ENCODE measurements around the gene KAT6B.

KAT6B gene

DNA sequence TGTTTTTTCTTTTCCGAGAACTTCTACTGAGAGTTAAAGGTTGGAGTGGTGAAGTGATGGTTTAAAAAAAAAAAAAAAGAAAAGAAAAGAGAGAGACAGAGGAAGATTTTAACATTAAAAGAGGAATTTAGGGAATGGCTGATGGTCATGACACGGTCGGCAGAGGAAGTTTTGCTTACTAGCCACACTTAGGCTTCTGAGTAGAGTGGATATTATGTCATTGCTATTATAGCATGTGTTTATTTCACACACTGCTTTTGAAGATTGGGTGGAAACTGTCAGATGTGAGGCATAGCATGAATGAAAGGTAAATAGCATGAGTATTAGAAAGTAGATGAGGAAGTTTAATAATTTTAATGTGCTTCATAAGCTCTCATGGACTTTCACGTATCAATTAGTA, 2.5 kb downstream of the KAT6B start:
- Histone ChIP-seq H3K9ac (ENCODE audit: low read depth, low read length) (no peak overlapping the region), H3K36me3 (ENCODE audit: insufficient read depth, low read length) (no peaks in the 10 kb centered on the region), H3K9me3 (ENCODE audit: control insufficient read depth, insufficient read depth, low read length) (no peaks in the 10 kb centered on the region), H3K4me1 (ENCODE audit: insufficient read depth, low read length) (peaks cover 7% of the 10 kb centered on the region; the same call in 1 of the 2 replicates)

DNA sequence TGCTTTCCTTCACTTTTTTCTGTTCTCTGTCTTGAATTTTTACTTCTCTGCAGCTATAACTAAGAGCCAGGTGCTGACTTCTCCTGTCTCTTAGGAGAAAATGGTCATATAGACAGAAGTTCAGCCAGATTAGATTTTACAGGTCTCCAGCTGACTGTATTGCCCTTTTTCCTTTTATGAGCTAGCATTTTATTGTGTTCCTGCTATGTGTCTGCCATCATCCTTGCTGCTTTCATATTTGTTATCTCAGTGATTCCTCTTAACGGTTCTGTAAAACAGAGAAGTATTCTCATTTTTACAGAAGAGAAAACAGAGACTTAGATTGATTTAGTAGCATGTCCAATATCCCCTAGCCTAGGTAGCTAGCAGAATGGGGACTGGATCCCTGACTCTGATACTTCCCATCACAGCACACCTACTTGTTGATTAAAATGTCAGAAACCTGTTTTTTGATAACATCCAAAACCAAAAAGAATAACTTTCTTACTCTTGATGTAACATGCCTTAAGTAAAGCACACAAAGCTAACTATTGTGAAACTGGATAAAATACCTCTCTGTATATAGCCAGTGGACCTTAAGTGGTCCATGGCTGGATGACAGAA, 5.2 kb downstream of the KAT6B start:
- H3K4me1 ChIP-seq (ENCODE audit: insufficient read depth, low read length) = peaks cover 4% of the 10 kb centered on the region; the same call in 1 of the 2 replicates
- no peak overlapping the region for H3K9ac ChIP-seq (ENCODE audit: low read depth, low read length)

DNA sequence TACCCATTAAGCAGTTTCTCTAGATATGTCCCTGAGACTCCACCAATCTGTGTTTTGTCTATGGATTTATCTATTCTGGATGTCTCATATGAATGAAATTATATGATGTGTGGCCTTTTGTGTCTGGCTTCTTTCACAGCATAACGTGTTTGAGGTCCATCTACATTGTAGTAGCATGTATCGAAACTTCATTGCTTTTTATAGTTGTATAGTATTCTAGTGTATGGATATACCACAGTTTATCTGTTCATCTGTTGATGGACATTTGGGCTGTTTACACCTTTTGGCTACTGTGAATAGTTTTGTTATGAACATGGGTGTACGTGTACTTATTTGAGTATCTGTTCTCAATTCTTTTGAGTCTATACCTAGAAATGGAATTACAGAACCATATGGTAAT, 9.6 kb downstream of the KAT6B start:
- H3K9ac ChIP-seq (ENCODE audit: low read depth, low read length) = no peak overlapping the region
- no peaks in the 10 kb centered on the region for H3K9me3 ChIP-seq (ENCODE audit: control insufficient read depth, insufficient read depth, low read length)
- no peaks in the 10 kb centered on the region for H3K4me1 ChIP-seq (ENCODE audit: insufficient read depth, low read length)
- no peaks in the 10 kb centered on the region for H3K36me3 ChIP-seq (ENCODE audit: insufficient read depth, low read length)

More for the DNA sequence above, 5.2 kb downstream of the KAT6B start:
- H3K36me3 ChIP-seq (ENCODE audit: insufficient read depth, low read length) = no peaks in the 10 kb centered on the region
- no peaks in the 10 kb centered on the region for H3K9me3 ChIP-seq (ENCODE audit: control insufficient read depth, insufficient read depth, low read length)

DNA sequence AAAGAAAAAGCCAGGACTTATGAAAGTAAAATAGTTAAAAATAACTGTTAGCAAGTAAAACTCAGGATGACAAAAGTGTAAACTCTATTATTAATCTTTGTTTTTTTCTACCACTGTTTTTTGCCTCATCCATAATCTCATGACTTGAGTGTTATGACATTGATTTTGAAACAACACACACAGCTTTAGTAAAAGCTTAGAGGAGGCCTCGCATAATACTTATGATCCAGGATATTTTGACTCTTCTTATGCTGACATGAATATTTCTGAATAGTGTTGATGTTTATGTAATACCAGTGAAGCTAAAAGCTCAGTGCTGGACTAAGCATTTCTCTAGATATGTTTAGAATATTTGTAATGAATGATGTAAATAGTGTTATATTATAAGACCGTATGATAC, 10.5 kb downstream of the KAT6B start:
- no peak overlapping the region for H3K9ac ChIP-seq (ENCODE audit: low read depth, low read length)
- no peaks in the 10 kb centered on the region for H3K4me1 ChIP-seq (ENCODE audit: insufficient read depth, low read length)
- no peaks in the 10 kb centered on the region for H3K36me3 ChIP-seq (ENCODE audit: insufficient read depth, low read length)
- no peaks in the 10 kb centered on the region for H3K9me3 ChIP-seq (ENCODE audit: control insufficient read depth, insufficient read depth, low read length)

DNA sequence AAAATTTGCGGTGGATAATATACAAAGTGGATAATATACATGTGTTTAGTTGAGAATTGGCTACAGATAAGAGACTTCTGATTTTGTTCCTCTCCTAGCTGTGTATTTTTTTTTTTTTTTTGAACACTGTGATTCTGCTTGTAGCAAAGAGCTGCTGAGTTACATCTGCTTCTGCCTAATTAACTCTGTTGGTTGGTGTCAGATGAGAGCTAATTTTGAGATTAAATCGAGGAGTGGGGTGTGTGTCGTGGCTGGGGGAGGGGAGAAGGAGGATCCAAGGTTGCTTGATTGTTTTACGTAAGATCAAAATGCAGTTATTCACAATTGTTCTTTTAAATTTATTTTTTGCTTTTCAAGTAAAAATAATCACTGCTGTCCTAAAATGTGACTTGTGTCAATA, 11.3 kb downstream of the KAT6B start:
- H3K9me3 ChIP-seq (ENCODE audit: control insufficient read depth, insufficient read depth, low read length) = no peaks in the 10 kb centered on the region
- H3K4me1 ChIP-seq (ENCODE audit: insufficient read depth, low read length) = no peaks in the 10 kb centered on the region
- H3K9ac ChIP-seq (ENCODE audit: low read depth, low read length) = no peak overlapping the region

DNA sequence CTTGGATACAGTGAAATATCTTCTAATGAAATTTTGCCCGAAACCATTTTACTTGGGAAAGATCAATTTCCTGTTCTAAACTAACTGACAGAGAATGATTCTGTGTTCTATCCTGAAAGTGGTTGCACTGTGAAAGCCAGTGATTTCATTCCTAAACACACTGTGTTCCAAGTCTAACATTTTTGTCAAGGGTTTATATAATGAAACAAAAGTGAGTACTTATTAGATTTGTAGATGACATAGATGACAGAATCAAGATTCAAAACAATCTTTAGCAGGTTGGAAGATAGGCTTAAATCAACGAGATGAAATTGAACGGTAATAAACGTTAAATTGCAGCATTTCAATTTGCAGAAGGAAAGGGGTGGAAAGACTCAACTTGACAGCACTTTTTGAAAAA, 13.3 kb downstream of the KAT6B start:
- Histone ChIP-seq H3K36me3 (ENCODE audit: insufficient read depth, low read length) (no peaks in the 10 kb centered on the region; the same call in 1 of the 2 replicates), H3K9ac (ENCODE audit: low read depth, low read length) (no peak overlapping the region), H3K9me3 (ENCODE audit: control insufficient read depth, insufficient read depth, low read length) (no peaks in the 10 kb centered on the region), H3K4me1 (ENCODE audit: insufficient read depth, low read length) (no peaks in the 10 kb centered on the region)

More for the DNA sequence above, 11.3 kb downstream of the KAT6B start:
- H3K36me3 ChIP-seq (ENCODE audit: insufficient read depth, low read length) = no peaks in the 10 kb centered on the region

DNA sequence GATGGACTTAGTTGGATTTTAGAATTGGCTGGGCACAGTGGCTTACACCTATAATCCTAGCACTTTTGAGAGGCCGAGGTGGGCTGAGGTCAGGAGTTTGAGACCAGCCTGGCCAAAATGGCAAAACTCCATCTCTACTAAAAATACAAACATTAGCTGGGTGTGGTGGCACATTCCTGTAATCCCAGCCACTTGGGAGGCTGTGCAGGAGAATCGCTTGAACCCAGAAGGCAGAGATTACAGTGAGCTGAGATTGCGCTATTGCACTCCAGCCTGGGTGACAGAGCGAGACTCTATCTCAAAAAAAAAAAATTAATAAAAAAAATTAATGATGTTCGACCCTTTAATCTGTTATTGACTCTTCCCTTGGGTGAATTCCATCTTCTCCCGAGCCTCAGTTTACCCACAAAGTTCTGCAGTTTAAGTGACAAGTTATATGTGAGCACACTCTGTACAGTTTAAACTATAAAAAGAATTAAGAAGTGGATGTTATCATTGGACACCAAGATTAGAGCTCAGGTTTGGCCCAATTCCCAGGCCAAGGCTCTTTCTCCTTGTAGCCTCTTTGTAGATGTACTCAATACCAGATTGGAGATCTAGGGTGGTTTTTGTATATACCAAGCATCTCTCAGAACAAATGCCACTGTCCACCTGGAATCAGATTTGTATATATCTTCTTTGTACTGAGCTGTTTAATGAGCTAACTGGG, 15.0 kb downstream of the KAT6B start:
- Histone ChIP-seq H3K4me1 (ENCODE audit: insufficient read depth, low read length) (no peaks in the 10 kb centered on the region), H3K9me3 (ENCODE audit: control insufficient read depth, insufficient read depth, low read length) (no peaks in the 10 kb centered on the region), H3K9ac (ENCODE audit: low read depth, low read length) (no peak overlapping the region), H3K36me3 (ENCODE audit: insufficient read depth, low read length) (no peaks in the 10 kb centered on the region; the same call in 1 of the 2 replicates)

DNA sequence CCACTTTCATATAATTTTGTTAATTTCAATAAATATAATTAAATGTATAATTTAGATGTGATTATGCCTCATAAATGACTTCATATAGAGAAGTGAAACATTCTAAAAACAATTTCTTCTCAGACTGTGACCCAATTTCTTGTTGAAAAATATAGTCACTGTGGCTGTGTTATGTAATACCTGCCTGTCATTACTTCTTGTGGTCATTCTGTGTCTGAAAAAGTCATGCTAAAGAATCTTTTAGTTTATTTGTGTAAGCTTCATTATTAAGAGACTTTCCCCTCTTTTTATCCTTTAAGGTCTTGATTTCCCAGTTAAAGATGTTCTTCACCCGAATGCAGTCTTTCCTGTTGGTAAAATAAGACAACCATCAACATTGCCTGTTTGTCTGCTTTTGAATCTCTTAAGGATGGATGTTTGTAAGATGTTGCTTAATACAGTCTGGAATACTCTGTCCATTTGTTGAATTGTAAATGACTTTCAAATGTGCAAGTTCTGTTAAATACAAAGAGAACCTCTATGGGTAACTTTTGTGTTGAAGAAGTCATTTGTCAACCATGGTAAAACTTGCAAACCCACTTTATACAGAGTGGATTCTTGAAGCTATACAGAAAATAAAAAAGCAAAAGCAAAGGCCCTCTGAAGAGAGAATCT, 16.0 kb downstream of the KAT6B start:
- Histone ChIP-seq H3K9me3 (ENCODE audit: control insufficient read depth, insufficient read depth, low read length) (no peaks in the 10 kb centered on the region), H3K36me3 (ENCODE audit: insufficient read depth, low read length) (no peaks in the 10 kb centered on the region; the same call in 1 of the 2 replicates), H3K9ac (ENCODE audit: low read depth, low read length) (no peak overlapping the region), H3K4me1 (ENCODE audit: insufficient read depth, low read length) (no peaks in the 10 kb centered on the region)

DNA sequence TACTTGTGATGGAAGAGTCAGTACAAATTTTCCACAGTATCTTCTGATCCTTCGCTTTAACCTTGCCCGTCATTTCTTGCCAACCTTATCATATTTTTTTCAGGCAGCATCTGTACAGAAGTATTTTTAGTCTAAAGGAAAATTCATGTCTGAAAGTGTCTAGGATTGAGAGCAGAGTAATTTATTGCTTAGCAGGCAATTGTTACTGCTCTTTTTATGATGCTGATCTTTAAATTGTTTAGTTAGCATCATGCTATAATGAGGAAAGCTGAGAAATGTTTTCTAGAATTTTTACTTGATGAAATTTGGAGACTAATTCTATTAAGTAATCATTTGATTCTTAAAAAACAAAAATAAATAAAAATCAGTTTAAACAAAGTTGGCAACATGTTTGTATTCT, 20.6 kb downstream of the KAT6B start:
- H3K36me3 ChIP-seq (ENCODE audit: insufficient read depth, low read length) = no peaks in the 10 kb centered on the region; the same call in 1 of the 2 replicates
- H3K9ac ChIP-seq (ENCODE audit: low read depth, low read length) = no peak overlapping the region
- H3K9me3 ChIP-seq (ENCODE audit: control insufficient read depth, insufficient read depth, low read length) = no peaks in the 10 kb centered on the region
- H3K4me1 ChIP-seq (ENCODE audit: insufficient read depth, low read length) = no peaks in the 10 kb centered on the region

DNA sequence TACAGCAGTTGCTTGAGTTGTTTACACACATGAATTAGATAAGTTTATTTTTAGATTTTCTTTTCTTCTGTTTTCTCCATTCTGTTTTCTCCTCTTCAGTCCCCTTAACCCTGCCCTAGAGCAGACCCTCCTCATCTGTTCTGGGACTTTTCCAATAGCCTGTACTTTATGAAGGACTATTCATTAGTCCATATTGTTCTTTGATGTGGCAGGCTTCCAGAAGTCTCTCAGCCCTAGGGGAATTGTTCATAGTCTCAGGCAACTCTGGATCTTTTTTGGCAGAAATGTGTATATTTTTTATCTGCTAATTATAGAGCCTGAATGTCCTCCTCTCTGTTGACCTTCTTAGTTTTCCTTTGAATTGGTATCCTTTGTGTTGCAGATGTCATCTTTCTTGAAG, 25.4 kb downstream of the KAT6B start:
- no peaks in the 10 kb centered on the region for H3K36me3 ChIP-seq (ENCODE audit: insufficient read depth, low read length)
- no peaks in the 10 kb centered on the region for H3K9me3 ChIP-seq (ENCODE audit: control insufficient read depth, insufficient read depth, low read length)
- peaks cover 13% of the 10 kb centered on the region for H3K4me1 ChIP-seq (ENCODE audit: insufficient read depth, low read length)
- H3K9ac ChIP-seq (ENCODE audit: low read depth, low read length) = no peak overlapping the region

DNA sequence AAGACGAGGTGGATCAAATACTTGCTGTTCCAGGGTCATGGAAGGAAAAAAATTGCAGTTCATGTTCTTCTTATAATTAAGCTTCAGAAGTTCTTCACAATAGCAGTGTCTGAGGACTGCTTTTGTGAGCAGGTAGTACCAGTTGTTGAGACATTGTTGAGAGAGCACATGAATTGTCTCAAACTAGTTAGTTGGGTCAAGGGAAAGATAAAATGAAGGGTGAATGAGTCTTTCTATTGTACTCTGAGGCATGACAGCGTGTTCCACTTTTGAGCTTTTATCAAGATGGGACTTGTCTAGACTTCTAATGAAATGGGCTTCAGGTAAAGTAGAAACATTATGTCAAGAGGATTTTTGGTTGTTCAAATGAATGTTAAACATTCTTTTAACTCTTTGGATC, 26.0 kb downstream of the KAT6B start:
- Histone ChIP-seq H3K36me3 (ENCODE audit: insufficient read depth, low read length) (no peaks in the 10 kb centered on the region), H3K9ac (ENCODE audit: low read depth, low read length) (no peak overlapping the region), H3K4me1 (ENCODE audit: insufficient read depth, low read length) (peaks cover 13% of the 10 kb centered on the region), H3K9me3 (ENCODE audit: control insufficient read depth, insufficient read depth, low read length) (no peaks in the 10 kb centered on the region)

DNA sequence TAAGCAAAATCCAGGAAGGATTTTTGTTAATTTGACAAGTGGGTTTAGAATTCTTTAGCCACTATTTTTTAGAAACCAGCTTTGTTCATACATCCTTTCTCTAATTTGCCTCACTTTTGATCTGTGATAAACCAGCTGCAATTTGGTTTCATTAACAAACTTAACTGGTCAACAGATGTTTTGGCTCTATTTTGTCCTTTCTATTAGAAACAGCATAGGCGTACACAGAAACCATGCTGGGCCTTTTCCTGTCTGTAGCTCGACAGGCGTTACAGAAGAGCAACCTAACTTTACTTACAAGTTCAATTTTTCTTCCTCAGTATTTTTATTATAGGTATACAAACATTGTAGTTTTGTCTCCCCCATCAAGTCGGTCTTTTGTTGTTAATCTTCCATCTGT, 28.2 kb downstream of the KAT6B start:
- no peak overlapping the region for H3K9ac ChIP-seq (ENCODE audit: low read depth, low read length)
- peaks cover 13% of the 10 kb centered on the region for H3K4me1 ChIP-seq (ENCODE audit: insufficient read depth, low read length)
- H3K9me3 ChIP-seq (ENCODE audit: control insufficient read depth, insufficient read depth, low read length) = no peaks in the 10 kb centered on the region
- H3K36me3 ChIP-seq (ENCODE audit: insufficient read depth, low read length) = no peaks in the 10 kb centered on the region

DNA sequence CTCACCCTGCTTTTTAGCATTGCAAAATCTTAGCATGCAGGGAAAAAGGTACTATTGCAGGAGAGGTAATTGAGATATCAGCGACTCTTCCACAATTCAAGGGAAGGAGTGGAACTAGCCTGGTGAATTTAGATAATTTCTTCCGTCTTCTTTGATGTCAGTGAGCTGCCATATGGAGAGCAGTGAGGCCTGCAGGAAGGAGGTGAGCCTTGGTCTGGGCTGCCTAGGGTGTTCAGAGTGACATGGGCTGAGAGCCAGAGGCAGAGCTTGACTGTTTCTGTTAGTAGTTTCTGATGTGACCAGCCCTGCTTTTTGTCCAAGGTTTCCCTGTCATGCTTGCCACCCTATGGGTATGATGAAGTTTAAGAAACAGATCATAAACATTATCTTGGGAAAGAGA, 28.6 kb downstream of the KAT6B start:
- no peak overlapping the region for H3K9ac ChIP-seq (ENCODE audit: low read depth, low read length)
- no peaks in the 10 kb centered on the region for H3K9me3 ChIP-seq (ENCODE audit: control insufficient read depth, insufficient read depth, low read length)
- H3K4me1 ChIP-seq (ENCODE audit: insufficient read depth, low read length) = peaks cover 13% of the 10 kb centered on the region
- H3K36me3 ChIP-seq (ENCODE audit: insufficient read depth, low read length) = no peaks in the 10 kb centered on the region

DNA sequence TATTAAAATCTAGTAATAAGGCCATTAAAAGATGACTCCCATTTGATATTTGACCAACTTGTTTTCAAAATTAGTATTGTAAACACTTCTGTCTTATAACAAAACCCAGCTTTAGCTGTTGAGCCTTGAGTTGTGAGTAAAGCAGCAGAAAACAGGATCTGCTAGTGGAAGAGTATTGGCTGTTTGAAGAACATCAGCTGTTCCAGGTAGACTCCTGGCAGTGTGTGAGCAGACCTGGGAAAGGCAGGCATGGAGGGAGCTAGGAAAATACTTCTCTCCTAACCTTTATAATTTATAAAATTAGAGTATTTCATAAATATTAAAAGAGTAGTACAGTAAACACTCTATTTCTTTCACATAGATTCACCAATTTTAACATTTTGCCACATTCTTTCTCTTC, 29.0 kb downstream of the KAT6B start:
- peaks cover 13% of the 10 kb centered on the region for H3K4me1 ChIP-seq (ENCODE audit: insufficient read depth, low read length)
- no peaks in the 10 kb centered on the region for H3K36me3 ChIP-seq (ENCODE audit: insufficient read depth, low read length)
- H3K9ac ChIP-seq (ENCODE audit: low read depth, low read length) = no peak overlapping the region
- H3K9me3 ChIP-seq (ENCODE audit: control insufficient read depth, insufficient read depth, low read length) = no peaks in the 10 kb centered on the region

DNA sequence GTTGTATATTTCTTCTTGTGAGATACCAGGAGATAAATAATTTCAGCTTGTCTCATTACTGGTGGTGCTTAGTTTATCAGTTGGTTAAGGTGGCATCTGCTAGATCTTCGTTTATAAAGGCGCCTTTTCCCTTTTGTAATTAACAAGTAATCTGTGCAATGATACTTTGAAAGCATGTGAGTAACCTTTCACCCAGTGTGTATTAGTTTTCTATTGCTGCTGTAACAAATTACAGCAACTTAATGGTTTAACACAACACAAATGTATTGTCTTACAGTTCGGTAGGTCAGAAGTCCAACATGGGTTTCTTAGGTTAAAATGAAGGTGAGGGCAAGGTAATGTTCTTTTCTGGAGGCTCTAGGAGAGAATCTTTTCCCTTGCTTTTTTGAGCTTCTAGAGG, 30.5 kb downstream of the KAT6B start:
- H3K4me1 ChIP-seq (ENCODE audit: insufficient read depth, low read length) = peaks cover 13% of the 10 kb centered on the region
- H3K9me3 ChIP-seq (ENCODE audit: control insufficient read depth, insufficient read depth, low read length) = no peaks in the 10 kb centered on the region
- no peaks in the 10 kb centered on the region for H3K36me3 ChIP-seq (ENCODE audit: insufficient read depth, low read length)
- H3K9ac ChIP-seq (ENCODE audit: low read depth, low read length) = no peak overlapping the region
